ENCODE results near the gene DDOST.

The DDOST gene

DNA sequence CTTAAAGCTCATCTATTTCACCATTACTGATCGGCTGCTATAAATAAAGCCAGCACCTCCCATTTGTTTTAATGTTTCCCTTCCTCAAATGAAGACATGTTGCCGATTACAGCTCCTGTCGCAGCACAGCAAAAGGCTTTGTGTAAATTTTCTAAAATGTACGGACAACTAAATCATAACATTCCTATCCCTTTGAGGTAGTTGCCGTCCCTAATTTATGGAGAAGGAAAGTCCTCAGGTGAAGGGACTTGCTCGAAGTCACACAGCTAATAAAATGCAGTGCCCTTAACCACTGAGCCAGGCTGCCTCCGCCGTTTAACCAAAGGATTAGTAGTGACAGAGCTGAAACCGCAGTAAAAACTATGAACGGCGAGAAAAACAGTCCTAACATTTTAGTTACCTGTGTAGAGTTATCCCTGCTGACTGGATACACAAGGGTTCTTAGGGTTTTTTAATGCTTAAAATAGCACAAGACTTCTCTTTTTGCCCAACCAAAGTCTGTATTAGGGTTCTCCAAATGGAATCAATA lies 27.0 kb downstream of the DDOST start:
- TF ChIP-seq EZH2phosphoT487 (IDR thresholded peaks at IDR 0.05; ENCODE audit: borderline replicate concordance, low read length) = no peak
- TF ChIP-seq, protein P1, sequence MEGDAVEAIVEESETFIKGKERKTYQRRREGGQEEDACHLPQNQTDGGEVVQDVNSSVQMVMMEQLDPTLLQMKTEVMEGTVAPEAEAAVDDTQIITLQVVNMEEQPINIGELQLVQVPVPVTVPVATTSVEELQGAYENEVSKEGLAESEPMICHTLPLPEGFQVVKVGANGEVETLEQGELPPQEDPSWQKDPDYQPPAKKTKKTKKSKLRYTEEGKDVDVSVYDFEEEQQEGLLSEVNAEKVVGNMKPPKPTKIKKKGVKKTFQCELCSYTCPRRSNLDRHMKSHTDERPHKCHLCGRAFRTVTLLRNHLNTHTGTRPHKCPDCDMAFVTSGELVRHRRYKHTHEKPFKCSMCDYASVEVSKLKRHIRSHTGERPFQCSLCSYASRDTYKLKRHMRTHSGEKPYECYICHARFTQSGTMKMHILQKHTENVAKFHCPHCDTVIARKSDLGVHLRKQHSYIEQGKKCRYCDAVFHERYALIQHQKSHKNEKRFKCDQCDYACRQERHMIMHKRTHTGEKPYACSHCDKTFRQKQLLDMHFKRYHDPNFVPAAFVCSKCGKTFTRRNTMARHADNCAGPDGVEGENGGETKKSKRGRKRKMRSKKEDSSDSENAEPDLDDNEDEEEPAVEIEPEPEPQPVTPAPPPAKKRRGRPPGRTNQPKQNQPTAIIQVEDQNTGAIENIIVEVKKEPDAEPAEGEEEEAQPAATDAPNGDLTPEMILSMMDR (IDR thresholded peaks at IDR 0.05; ENCODE audit: low read depth, low read length, poor library complexity, severe bottlenecking) = no peak
- Histone ChIP-seq H3K27ac (ENCODE audit: low read depth, low read length) (no peak overlapping the region), H3K79me2 (ENCODE audit: control insufficient read depth, low read length) (no peaks in the 10 kb centered on the region), H3K4me3 (ENCODE audit: low read length) (peak overlapping the region; percentile 82), H3F3A (ENCODE audit: control insufficient read depth, insufficient read depth) (no peaks in the 10 kb centered on the region), H3K9me2 (replicated peaks; ENCODE audit: control insufficient read depth, low read length) (no peaks in the 10 kb centered on the region), H4K20me1 (ENCODE audit: control insufficient read depth, insufficient read depth, low read depth, low read length) (no peaks in the 10 kb centered on the region), H3K4me1 (ENCODE audit: control insufficient read depth, low read length) (peaks cover 12% of the 10 kb centered on the region), H3K9me3 (ENCODE audit: control insufficient read depth, insufficient read depth, low read length) (no peaks in the 10 kb centered on the region), H3K4me2 (ENCODE audit: low read length) (peak overlapping the region; percentile 84), H3K36me3 (ENCODE audit: control insufficient read depth, low read length) (no peaks in the 10 kb centered on the region), H3K27me3 (ENCODE audit: control insufficient read depth, low read length) (0 out of 2 replicates have a peak, but pooled peaks cover 5% of the 10 kb centered on the region)

DNA sequence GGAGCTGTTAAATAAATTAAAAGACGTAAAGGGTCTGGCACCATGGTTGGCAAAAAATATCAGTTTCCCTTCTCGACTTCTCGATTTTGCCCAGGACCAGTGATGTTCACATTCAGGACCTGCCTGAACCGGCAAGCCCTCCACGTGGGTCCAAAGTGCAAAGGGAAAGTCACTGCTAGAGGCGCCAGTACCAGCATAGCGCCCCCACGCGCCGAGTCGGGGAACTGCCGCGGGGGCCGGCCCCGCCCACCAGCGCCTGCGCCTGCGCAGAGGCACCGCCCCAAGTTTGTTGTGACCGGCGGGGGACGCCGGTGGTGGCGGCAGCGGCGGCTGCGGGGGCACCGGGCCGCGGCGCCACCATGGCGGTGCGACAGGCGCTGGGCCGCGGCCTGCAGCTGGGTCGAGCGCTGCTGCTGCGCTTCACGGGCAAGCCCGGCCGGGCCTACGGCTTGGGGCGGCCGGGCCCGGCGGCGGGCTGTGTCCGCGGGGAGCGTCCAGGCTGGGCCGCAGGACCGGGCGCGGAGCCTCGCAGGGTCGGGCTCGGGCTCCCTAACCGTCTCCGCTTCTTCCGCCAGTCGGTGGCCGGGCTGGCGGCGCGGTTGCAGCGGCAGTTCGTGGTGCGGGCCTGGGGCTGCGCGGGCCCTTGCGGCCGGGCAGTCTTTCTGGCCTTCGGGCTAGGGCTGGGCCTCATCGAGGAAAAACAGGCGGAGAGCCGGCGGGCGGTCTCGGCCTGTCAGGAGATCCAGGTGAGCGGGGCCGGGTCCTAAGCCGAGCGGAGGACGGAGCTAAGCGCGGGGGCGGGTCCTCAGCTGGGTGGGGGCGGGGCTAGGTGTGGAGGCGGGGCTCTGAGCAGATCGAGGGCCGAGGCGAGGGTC lies 27.7 kb downstream of the DDOST start, which contains the start of gene PINK1:
Gene PINK1 (plus strand): TSS at position 269 of the 875 bp plus-strand sequence. CDS start 91 bp downstream, at position 360.
- Histone ChIP-seq H3F3A (ENCODE audit: control insufficient read depth, insufficient read depth) (no peaks in the 10 kb centered on the region), H3K27ac (ENCODE audit: low read depth, low read length) (no peak within 1 kb of the TSS), H3K79me2 (ENCODE audit: control insufficient read depth, low read length) (no peaks in the 10 kb centered on the region), H4K20me1 (ENCODE audit: control insufficient read depth, insufficient read depth, low read depth, low read length) (no peaks in the 10 kb centered on the region), H3K9me2 (replicated peaks; ENCODE audit: control insufficient read depth, low read length) (no peaks in the 10 kb centered on the region), H3K4me1 (ENCODE audit: control insufficient read depth, low read length) (peaks cover 12% of the 10 kb centered on the region), H3K27me3 (ENCODE audit: control insufficient read depth, low read length) (0 out of 2 replicates have a peak, but pooled peaks cover 5% of the 10 kb centered on the region), H3K4me2 (ENCODE audit: low read length) (peak within 1 kb of the TSS; percentile 84), H3K4me3 (ENCODE audit: low read length) (peak within 1 kb of the TSS; percentile 82), H3K9me3 (ENCODE audit: control insufficient read depth, insufficient read depth, low read length) (no peaks in the 10 kb centered on the region), H3K36me3 (ENCODE audit: control insufficient read depth, low read length) (no peaks in the 10 kb centered on the region)
- TF ChIP-seq, protein P1 (IDR thresholded peaks at IDR 0.05; ENCODE audit: low read depth, low read length, poor library complexity, severe bottlenecking) = peak; percentile 98
- no peak for TF ChIP-seq EZH2phosphoT487 (IDR thresholded peaks at IDR 0.05; ENCODE audit: borderline replicate concordance, low read length)

- H3K4me1 ChIP-seq (ENCODE audit: control insufficient read depth, low read length) = peaks cover 12% of the 10 kb centered on the region
- H3F3A ChIP-seq (ENCODE audit: control insufficient read depth, insufficient read depth) = no peaks in the 10 kb centered on the region
- no peak overlapping the region for H3K27ac ChIP-seq (ENCODE audit: low read depth, low read length)
- no peak overlapping the region for H3K4me3 ChIP-seq (ENCODE audit: low read length)
- H3K36me3 ChIP-seq (ENCODE audit: control insufficient read depth, low read length) = no peaks in the 10 kb centered on the region
- H4K20me1 ChIP-seq (ENCODE audit: control insufficient read depth, insufficient read depth, low read depth, low read length) = no peaks in the 10 kb centered on the region
- no peak overlapping the region for H3K4me2 ChIP-seq (ENCODE audit: low read length)
- H3K9me2 ChIP-seq (replicated peaks; ENCODE audit: control insufficient read depth, low read length) = no peaks in the 10 kb centered on the region
- H3K27me3 ChIP-seq (ENCODE audit: control insufficient read depth, low read length) = 0 out of 2 replicates have a peak, but pooled peaks cover 5% of the 10 kb centered on the region
- H3K9me3 ChIP-seq (ENCODE audit: control insufficient read depth, insufficient read depth, low read length) = no peaks in the 10 kb centered on the region
- no peak for TF ChIP-seq EZH2phosphoT487 (IDR thresholded peaks at IDR 0.05; ENCODE audit: borderline replicate concordance, low read length)
- TF ChIP-seq, protein P1 (IDR thresholded peaks at IDR 0.05; ENCODE audit: low read depth, low read length, poor library complexity, severe bottlenecking) = no peak
- H3K79me2 ChIP-seq (ENCODE audit: control insufficient read depth, low read length) = no peaks in the 10 kb centered on the region
Observed at GRCh38 chr1:20632386-20632785, 28.8 kb downstream of the DDOST start.

Data from DOHH2 (cell line).